Gastroesophageal sphincter (tissue), 4 donors: ENCODE results near the gene STT3B. TPM values are rescaled to one million over a fixed set of nuclear protein-coding genes. Genes with fewer than 3 reads are reported as not detected.

ENCODE experiments used
- ATAC-seq: fragments of 150-250 bp; one replicate; pipeline ENCODE4 v1.9.1; 2016; ENCODE audit warnings: mild to moderate bottlenecking, moderate library complexity
- H3K27ac ChIP-seq, 4 donors: fragments of 200-600 bp; sonication (generic) in 3 of 4; 1 replicate in 3 of 4; 2 replicates in 1 of 4; pipeline ENCODE4 v1.5.1; 2016 to 2019
- H3K27me3 ChIP-seq: fragments of 200-600 bp; sonication (generic); one replicate; pipeline ENCODE4 v1.5.1; 2019
- H3K36me3 ChIP-seq, 2 donors: fragments of 200-600 bp; sonication (generic); one replicate each; pipeline ENCODE4 v1.5.1; 2019; ENCODE audit warnings: control low read depth in 1 of 2
- H3K4me1 ChIP-seq, 3 donors: fragments of 200-600 bp; sonication (generic); 1 replicate in 2 of 3; 2 replicates in 1 of 3; pipeline ENCODE4 v1.5.1; 2016 to 2019; ENCODE audit warnings: control low read depth in 2 of 3
- H3K4me3 ChIP-seq, 2 donors: fragments of 200-600 bp; sonication (generic); one replicate each; pipeline ENCODE4 v1.5.1; 2019; ENCODE audit warnings: mild to moderate bottlenecking in 1 of 2, moderate library complexity in 1 of 2
- H3K9me3 ChIP-seq, 3 donors: fragments of 200-600 bp; sonication (generic); one replicate each; pipeline ENCODE4 v1.5.1; 2017 to 2019; ENCODE audit warnings: control low read depth in 2 of 3
- EP300 ChIP-seq: sonication (generic); formaldehyde crosslinking; IDR thresholded peaks from one replicate; pipeline ENCODE4 v1.6.1; 2017; ENCODE audit warnings: antibody characterized with exemption, mild to moderate bottlenecking
- POLR2A ChIP-seq, 2 donors: fragments of 450-650 bp; IDR thresholded peaks; one replicate each; pipeline ENCODE4 v1.6.1; 2017; ENCODE audit warnings: antibody characterized with exemption in 2 of 2, mild to moderate bottlenecking in 2 of 2, moderate library complexity in 1 of 2
- POLR2AphosphoS5 ChIP-seq: sonication (generic); formaldehyde crosslinking; IDR thresholded peaks from one replicate; pipeline ENCODE4 v1.6.1; 2017; ENCODE audit warnings: antibody characterized with exemption
- WGBS, 2 donors: methylation state at CpG; one replicate each; pipeline ENCODE4 v1.1.5; 2018; ENCODE audit warnings: low coverage in 1 of 2; 5-methylcytosine and 5-hydroxymethylcytosine counted together
- total RNA-seq, 4 donors: library from RNA; depleted of rRNA; stranded (reverse); fragments of >200 nt; gene quantifications; one replicate each; pipeline ENCODE4 v1.1.0, GENCODE V29; 2016
- TF ChIP-seq, protein P1 (sequence below), 4 experiments: fragments of 200-600 bp in 2 of 4; fragments of 450-650 bp in 2 of 4; sonication (generic) in 1 of 4; IDR thresholded peaks; one replicate each; pipeline ENCODE4 v1.5.1; 2017 to 2019; ENCODE audit warnings: antibody characterized with exemption in 4 of 4, mild to moderate bottlenecking in 2 of 4, moderate library complexity in 2 of 4

STT3B gene
- total RNA-seq, 4 donors from 2014 or later = 75.4 to 107 (median 94.1) TPM

GRCh38 chr3:31516757-31517156 lies 16.0 kb upstream of the STT3B start:
- Histone ChIP-seq H3K27ac (no peak overlapping the region), H3K4me3 (no peak overlapping the region), H3K27me3 (no peaks in the 10 kb centered on the region), H3K36me3 (no peaks in the 10 kb centered on the region), H3K9me3 (no peaks in the 10 kb centered on the region), H3K4me1 (no peaks in the 10 kb centered on the region)
- TF ChIP-seq POLR2AphosphoS5 (no peak), EP300 (no peak), POLR2A (IDR thresholded peaks at IDR 0.05) (no peak)
- TF ChIP-seq, protein P1, sequence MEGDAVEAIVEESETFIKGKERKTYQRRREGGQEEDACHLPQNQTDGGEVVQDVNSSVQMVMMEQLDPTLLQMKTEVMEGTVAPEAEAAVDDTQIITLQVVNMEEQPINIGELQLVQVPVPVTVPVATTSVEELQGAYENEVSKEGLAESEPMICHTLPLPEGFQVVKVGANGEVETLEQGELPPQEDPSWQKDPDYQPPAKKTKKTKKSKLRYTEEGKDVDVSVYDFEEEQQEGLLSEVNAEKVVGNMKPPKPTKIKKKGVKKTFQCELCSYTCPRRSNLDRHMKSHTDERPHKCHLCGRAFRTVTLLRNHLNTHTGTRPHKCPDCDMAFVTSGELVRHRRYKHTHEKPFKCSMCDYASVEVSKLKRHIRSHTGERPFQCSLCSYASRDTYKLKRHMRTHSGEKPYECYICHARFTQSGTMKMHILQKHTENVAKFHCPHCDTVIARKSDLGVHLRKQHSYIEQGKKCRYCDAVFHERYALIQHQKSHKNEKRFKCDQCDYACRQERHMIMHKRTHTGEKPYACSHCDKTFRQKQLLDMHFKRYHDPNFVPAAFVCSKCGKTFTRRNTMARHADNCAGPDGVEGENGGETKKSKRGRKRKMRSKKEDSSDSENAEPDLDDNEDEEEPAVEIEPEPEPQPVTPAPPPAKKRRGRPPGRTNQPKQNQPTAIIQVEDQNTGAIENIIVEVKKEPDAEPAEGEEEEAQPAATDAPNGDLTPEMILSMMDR (IDR thresholded peaks at IDR 0.05) = no peak
- 95% methylated on average over 2 to 3 of the region's 3 CpGs for WGBS, 2 donors
- no peak for ATAC-seq

- H3K4me3 ChIP-seq = no peak overlapping the region
- no peaks in the 10 kb centered on the region for H3K27me3 ChIP-seq
- no peaks in the 10 kb centered on the region for H3K36me3 ChIP-seq
- no peak for ATAC-seq
- no peaks in the 10 kb centered on the region for H3K9me3 ChIP-seq
- no peak overlapping the region for H3K27ac ChIP-seq
- TF ChIP-seq POLR2A (IDR thresholded peaks at IDR 0.05) (no peak), EP300 (no peak), POLR2AphosphoS5 (no peak)
- TF ChIP-seq, protein P1 (IDR thresholded peaks at IDR 0.05) = no peak
- no peaks in the 10 kb centered on the region for H3K4me1 ChIP-seq
- WGBS, 2 donors = 100% methylated on average over 1 to 2 of the region's 2 CpGs
These were observed 11.3 kb upstream of the STT3B start for GRCh38 chr3:31521468-31521867.

GRCh38 chr3:31522152-31522551 lies 10.6 kb upstream of the STT3B start:
- WGBS, 2 donors = 36% methylated on average over 1 of the region's 1 CpG; no CpG with 5 or more reads in 1 of the 2 donors
- peak; percentile 41 for ATAC-seq
- no peak overlapping the region for H3K4me3 ChIP-seq
- H3K27ac ChIP-seq = no peak overlapping the region
- no peaks in the 10 kb centered on the region for H3K27me3 ChIP-seq
- no peaks in the 10 kb centered on the region for H3K36me3 ChIP-seq
- no peaks in the 10 kb centered on the region for H3K9me3 ChIP-seq
- H3K4me1 ChIP-seq = no peaks in the 10 kb centered on the region
- TF ChIP-seq, protein P1 (IDR thresholded peaks at IDR 0.05) = no peak
- no peak for TF ChIP-seq EP300

- TF ChIP-seq, protein P1 (IDR thresholded peaks at IDR 0.05) = no peak
- no peak for TF ChIP-seq POLR2AphosphoS5
- TF ChIP-seq EP300 = no peak
- TF ChIP-seq POLR2A (IDR thresholded peaks at IDR 0.05) = no peak
- H3K27ac ChIP-seq = no peak overlapping the region
- no peaks in the 10 kb centered on the region for H3K36me3 ChIP-seq
- H3K4me1 ChIP-seq = no peaks in the 10 kb centered on the region
- H3K4me3 ChIP-seq = no peak overlapping the region
- WGBS, 2 donors = 100% methylated on average over 1 of the region's 1 CpG
- ATAC-seq = no peak
- no peaks in the 10 kb centered on the region for H3K9me3 ChIP-seq
- H3K27me3 ChIP-seq = no peaks in the 10 kb centered on the region
These were observed 9.2 kb upstream of the STT3B start for GRCh38 chr3:31523543-31523942.

DNA sequence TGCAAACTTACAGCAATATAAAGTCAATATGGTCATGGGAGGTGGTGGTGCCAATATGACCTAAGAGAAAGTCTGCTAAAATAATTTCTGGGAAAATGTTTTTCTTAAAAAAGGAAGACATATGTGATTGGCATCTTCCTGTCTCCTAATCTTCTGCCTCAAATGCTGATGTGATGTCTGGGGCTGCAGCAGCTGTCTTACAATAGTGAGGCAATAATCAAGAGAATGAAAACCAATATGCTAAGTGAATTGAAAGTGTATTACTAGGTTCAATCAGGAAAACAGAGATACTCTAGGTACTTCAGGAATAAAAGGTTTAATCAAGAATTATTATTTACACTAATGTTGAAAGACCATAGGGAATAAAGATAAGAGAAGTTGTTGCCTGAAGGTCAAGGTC lies 7.2 kb upstream of the STT3B start:
- no peak overlapping the region for H3K27ac ChIP-seq
- no peak overlapping the region for H3K4me3 ChIP-seq
- no peak for TF ChIP-seq EP300
- no peak for TF ChIP-seq POLR2A (IDR thresholded peaks at IDR 0.05)
- TF ChIP-seq, protein P1 (IDR thresholded peaks at IDR 0.05) = no peak
- TF ChIP-seq POLR2AphosphoS5 = no peak
- ATAC-seq = no peak
- H3K27me3 ChIP-seq = no peaks in the 10 kb centered on the region
- H3K36me3 ChIP-seq = no peaks in the 10 kb centered on the region
- H3K9me3 ChIP-seq = no peaks in the 10 kb centered on the region
- peaks cover 0 to 4% (median 0%) of the 10 kb centered on the region in 3 donors for H3K4me1 ChIP-seq
